GM19025 (cell line): ENCODE measurements around the gene CTIF.

ENCODE experiments used
- ATAC-seq: cut with Tn5 transposase; IDR thresholded peaks from one replicate; pipeline ENCODE4 v1.9.1; 2021; ENCODE audit warnings: mild to moderate bottlenecking, low read depth, moderate library complexity; ENCODE audit not compliant: unreplicated experiment

The CTIF gene

GRCh38 chr18:48886520-48887293, 347.9 kb downstream of the CTIF start:
- no peak for ATAC-seq

GRCh38 chr18:48887294-48887904, 348.6 kb downstream of the CTIF start:
- ATAC-seq = no peak

- no peak for ATAC-seq
Observed at GRCh38 chr18:48887905-48888772, 349.3 kb downstream of the CTIF start.

GRCh38 chr18:48888773-48889080, 349.9 kb downstream of the CTIF start:
- ATAC-seq = no peak

- ATAC-seq = no peak
Observed at GRCh38 chr18:48889115-48889941, 350.5 kb downstream of the CTIF start.

- ATAC-seq = no peak
Observed at GRCh38 chr18:48889981-48890762, 351.3 kb downstream of the CTIF start.

GRCh38 chr18:48891721-48892120, 352.9 kb downstream of the CTIF start:
- no peak for ATAC-seq

- no peak for ATAC-seq
Observed at GRCh38 chr18:48892146-48892855, 353.5 kb downstream of the CTIF start.

GRCh38 chr18:48893061-48893607, 354.3 kb downstream of the CTIF start:
- ATAC-seq = no peak

GRCh38 chr18:48893608-48894600, 355.1 kb downstream of the CTIF start:
- no peak for ATAC-seq

GRCh38 chr18:48894799-48895346, 356.0 kb downstream of the CTIF start:
- ATAC-seq = no peak

GRCh38 chr18:48896326-48896874, 357.6 kb downstream of the CTIF start:
- no peak for ATAC-seq

- no peak for ATAC-seq
Observed at GRCh38 chr18:48896875-48897511, 358.2 kb downstream of the CTIF start.

- no peak for ATAC-seq
Observed at GRCh38 chr18:48897531-48897930, 358.7 kb downstream of the CTIF start.

- no peak for ATAC-seq
Observed at GRCh38 chr18:48898521-48898920, 359.7 kb downstream of the CTIF start.

GRCh38 chr18:48899558-48900174, 360.8 kb downstream of the CTIF start:
- ATAC-seq = no peak
